KMS-11 (cell line): ENCODE measurements around the gene KIF26B.

Experiments
- H2AFZ ChIP-seq: fragments of 200-600 bp; sonication (generic); 2 replicates; pipeline ENCODE4 v1.6.1; 2016; ENCODE audit warnings: antibody characterized with exemption, mixed run types, low read depth
- H3K27ac ChIP-seq: fragments of 200-600 bp; sonication (generic); 2 replicates; pipeline ENCODE4 v1.6.1; 2016; ENCODE audit warnings: mild to moderate bottlenecking, mixed run types
- H3K27me3 ChIP-seq: fragments of 200-600 bp; sonication (generic); 2 replicates; pipeline ENCODE4 v1.6.1; 2017; ENCODE audit warnings: mild to moderate bottlenecking, low read depth, mixed run types, moderate library complexity; ENCODE audit not compliant: insufficient read depth
- H3K36me3 ChIP-seq: fragments of 200-600 bp; sonication (generic); 2 replicates; pipeline ENCODE4 v1.6.1; 2017; ENCODE audit warnings: mild to moderate bottlenecking, mixed run types; ENCODE audit not compliant: insufficient read depth
- H3K4me1 ChIP-seq: fragments of 200-600 bp; sonication (generic); 2 replicates; pipeline ENCODE4 v1.6.1; 2016; ENCODE audit warnings: mild to moderate bottlenecking, low read depth, mixed run types; ENCODE audit not compliant: poor library complexity, severe bottlenecking
- H3K4me2 ChIP-seq: fragments of 200-600 bp; sonication (generic); 2 replicates; pipeline ENCODE4 v1.7.0; 2016; ENCODE audit warnings: mild to moderate bottlenecking, mixed run types
- H3K4me3 ChIP-seq: fragments of 200-600 bp; sonication (generic); IDR thresholded peaks from 2 replicates; pipeline ENCODE4 v1.6.1; 2017; ENCODE audit warnings: low read depth, low read length, mixed read lengths; ENCODE audit not compliant: insufficient read depth
- H3K79me2 ChIP-seq: fragments of 200-600 bp; sonication (generic); 2 replicates; pipeline ENCODE4 v1.6.1; 2016; ENCODE audit warnings: low read depth, mixed run types; ENCODE audit not compliant: insufficient read depth
- H3K9ac ChIP-seq: fragments of 200-600 bp; sonication (generic); 2 replicates; pipeline ENCODE4 v1.6.1; 2016; ENCODE audit warnings: mild to moderate bottlenecking, mixed run types
- H4K20me1 ChIP-seq: fragments of 200-600 bp; sonication (generic); 2 replicates; pipeline ENCODE4 v1.6.1; 2016; ENCODE audit warnings: mild to moderate bottlenecking, mixed run types; ENCODE audit not compliant: insufficient read depth
- CTCF ChIP-seq: fragments of 200-600 bp; sonication (generic); conservative IDR thresholded peaks from 2 replicates; pipeline ENCODE4 v1.6.1; 2017; ENCODE audit warnings: low read depth, mild to moderate bottlenecking, antibody characterized with exemption, low read length, moderate library complexity, mixed read lengths

The KIF26B gene

GRCh38 chr1:245327360-245327759 is 172.6 kb downstream of the KIF26B start:
- no peaks in the 10 kb centered on the region for H3K27me3 ChIP-seq
- H3K27ac ChIP-seq = no peak overlapping the region
- no peaks in the 10 kb centered on the region for H3K4me1 ChIP-seq
- no peak overlapping the region for H3K4me2 ChIP-seq
- H3K4me3 ChIP-seq = no peak overlapping the region
- TF ChIP-seq CTCF = no peak
- H3K36me3 ChIP-seq = no peaks in the 10 kb centered on the region
- H2AFZ ChIP-seq = no peak overlapping the region
- no peaks in the 10 kb centered on the region for H4K20me1 ChIP-seq
- no peak overlapping the region for H3K9ac ChIP-seq
- no peaks in the 10 kb centered on the region for H3K79me2 ChIP-seq

- no peak overlapping the region for H2AFZ ChIP-seq
- TF ChIP-seq CTCF = no peak
- H3K4me3 ChIP-seq = no peak overlapping the region
- H3K4me2 ChIP-seq = no peak overlapping the region
- no peaks in the 10 kb centered on the region for H3K27me3 ChIP-seq
- H3K4me1 ChIP-seq = no peaks in the 10 kb centered on the region
- no peak overlapping the region for H3K9ac ChIP-seq
- no peaks in the 10 kb centered on the region for H4K20me1 ChIP-seq
- H3K27ac ChIP-seq = no peak overlapping the region
- H3K79me2 ChIP-seq = no peaks in the 10 kb centered on the region
- no peaks in the 10 kb centered on the region for H3K36me3 ChIP-seq
Measured at GRCh38 chr1:245327842-245328241, 173.1 kb downstream of the KIF26B start.

- Histone ChIP-seq H3K4me3 (no peak overlapping the region), H3K36me3 (no peaks in the 10 kb centered on the region), H2AFZ (no peak overlapping the region), H3K4me2 (no peak overlapping the region), H4K20me1 (no peaks in the 10 kb centered on the region), H3K4me1 (no peaks in the 10 kb centered on the region), H3K27ac (no peak overlapping the region), H3K27me3 (no peaks in the 10 kb centered on the region), H3K9ac (no peak overlapping the region), H3K79me2 (no peaks in the 10 kb centered on the region)
- no peak for TF ChIP-seq CTCF
Measured at GRCh38 chr1:245330951-245331350, 176.2 kb downstream of the KIF26B start.

GRCh38 chr1:245332085-245332484 is 177.3 kb downstream of the KIF26B start:
- H2AFZ ChIP-seq = no peak overlapping the region
- H3K4me3 ChIP-seq = no peak overlapping the region
- H4K20me1 ChIP-seq = no peaks in the 10 kb centered on the region
- H3K36me3 ChIP-seq = no peaks in the 10 kb centered on the region
- no peaks in the 10 kb centered on the region for H3K79me2 ChIP-seq
- no peak overlapping the region for H3K27ac ChIP-seq
- no peaks in the 10 kb centered on the region for H3K27me3 ChIP-seq
- no peak for TF ChIP-seq CTCF
- H3K4me2 ChIP-seq = no peak overlapping the region
- no peaks in the 10 kb centered on the region for H3K4me1 ChIP-seq
- no peak overlapping the region for H3K9ac ChIP-seq
